Astrocyte (in vitro differentiated cells and primary cell): ENCODE results near the gene ZMYM4. TPM values are rescaled to one million over a fixed set of nuclear protein-coding genes. Genes with fewer than 3 reads are reported as not detected.

Source experiments
- DNase-seq: peaks from one replicate; pipeline ENCODE4 v3.0.0-alpha.2; 2010; ENCODE audit warnings: low read depth
- FAIRE-seq: peaks from 2 replicates; lab custom pipeline; 2011; peaks lifted over from hg19 to GRCh38; lab: Jason Lieb, UNC
- H2AFZ ChIP-seq: 2 replicates; pipeline ENCODE4 v1.6.0; 2012; ENCODE audit warnings: low read depth, low read length, inconsistent platforms
- H3K27ac ChIP-seq: 2 replicates; pipeline ENCODE4 v1.5.1; 2011; ENCODE audit warnings: low read depth, low read length, inconsistent platforms
- H3K27me3 ChIP-seq: 2 replicates; pipeline ENCODE4 v1.6.0; 2011; ENCODE audit warnings: low read length, inconsistent platforms; ENCODE audit not compliant: insufficient read depth
- H3K36me3 ChIP-seq: 2 replicates; pipeline ENCODE4 v1.5.1; 2011; ENCODE audit warnings: low read length, inconsistent platforms; ENCODE audit not compliant: insufficient read depth
- H3K4me1 ChIP-seq: 2 replicates; pipeline ENCODE4 v1.5.1; 2011; ENCODE audit warnings: low read length, inconsistent platforms; ENCODE audit not compliant: insufficient read depth
- H3K4me2 ChIP-seq: 2 replicates; pipeline ENCODE4 v1.6.0; 2012; ENCODE audit warnings: low read length, inconsistent platforms
- H3K4me3 ChIP-seq: 2 replicates; pipeline ENCODE4 v1.5.1; 2011; ENCODE audit warnings: low read depth, mild to moderate bottlenecking, low read length, inconsistent platforms; ENCODE audit not compliant: insufficient read depth
- H3K79me2 ChIP-seq: 2 replicates; pipeline ENCODE4 v1.6.0; 2012; ENCODE audit warnings: mild to moderate bottlenecking, low read length, inconsistent platforms; ENCODE audit not compliant: insufficient read depth
- H3K9ac ChIP-seq: 2 replicates; pipeline ENCODE4 v1.6.0; 2012; ENCODE audit warnings: mild to moderate bottlenecking, low read length, inconsistent platforms
- H3K9me3 ChIP-seq: 2 replicates; pipeline ENCODE4 v1.5.1; 2012; ENCODE audit warnings: low read depth, mild to moderate bottlenecking, low read length, inconsistent platforms; ENCODE audit not compliant: insufficient read depth
- H4K20me1 ChIP-seq: 2 replicates; pipeline ENCODE4 v1.6.0; 2012; ENCODE audit warnings: low read length, inconsistent platforms; ENCODE audit not compliant: insufficient read depth
- H3K27ac Mint-ChIP-seq: one replicate; pipeline ENCODE4 v1.8.0; 2021; ENCODE audit warnings: mild to moderate bottlenecking, mixed read lengths; ENCODE audit not compliant: unreplicated experiment
- H3K27me3 Mint-ChIP-seq: one replicate; pipeline ENCODE4 v1.8.0; 2021; ENCODE audit warnings: low read depth, mixed read lengths; ENCODE audit not compliant: unreplicated experiment
- H3K36me3 Mint-ChIP-seq: one replicate; pipeline ENCODE4 v1.8.0; 2021; ENCODE audit warnings: low read depth, mixed read lengths; ENCODE audit not compliant: unreplicated experiment
- H3K4me1 Mint-ChIP-seq: one replicate; pipeline ENCODE4 v1.8.0; 2021; ENCODE audit warnings: low read depth, mixed read lengths; ENCODE audit not compliant: unreplicated experiment
- H3K4me3 Mint-ChIP-seq: one replicate; pipeline ENCODE4 v1.8.0; 2021; ENCODE audit warnings: mild to moderate bottlenecking, moderate library complexity, mixed read lengths; ENCODE audit not compliant: unreplicated experiment
- H3K9me3 Mint-ChIP-seq: one replicate; pipeline ENCODE4 v1.8.0; 2021; ENCODE audit warnings: mild to moderate bottlenecking, mixed read lengths; ENCODE audit not compliant: unreplicated experiment
- EZH2 ChIP-seq: IDR thresholded peaks from 2 replicates; pipeline ENCODE4 v1.6.1; 2012; ENCODE audit warnings: mild to moderate bottlenecking, low read length, inconsistent platforms; ENCODE audit not compliant: insufficient read depth
- total RNA-seq: library from RNA; stranded (reverse); gene quantifications from 2 replicates; pipeline ENCODE4 v1.2.1, GENCODE V29; 2021
- TF ChIP-seq, protein P1 (sequence below): IDR thresholded peaks from 2 replicates; pipeline ENCODE4 v1.5.1; 2011; ENCODE audit warnings: low read depth, mild to moderate bottlenecking, inconsistent platforms, low read length, moderate library complexity; ENCODE audit not compliant: insufficient read depth

Gene ZMYM4
- total RNA-seq, 1 donor from 2014 or later: 65.5 TPM

DNA sequence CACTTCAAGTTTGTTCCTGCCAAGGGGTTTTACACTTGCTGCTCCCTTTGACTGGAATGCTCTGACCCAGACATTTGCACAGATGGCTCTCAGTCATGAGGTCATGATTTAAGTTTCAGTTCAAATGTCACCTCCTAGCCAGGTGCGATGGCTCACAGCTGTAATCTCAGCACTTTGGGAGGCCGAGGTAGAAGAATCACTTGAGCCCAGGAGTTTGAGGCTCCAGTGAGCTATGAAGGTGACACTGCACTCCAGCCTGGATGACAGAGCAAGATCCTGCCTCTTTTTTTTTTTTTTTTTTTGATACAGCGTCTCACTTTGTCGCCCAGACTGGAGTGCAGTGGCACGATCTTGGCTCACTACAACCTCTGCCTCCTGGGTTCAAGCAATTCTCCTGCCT is 4.5 kb upstream of the ZMYM4 start:
- Histone ChIP-seq H3K36me3 (no peaks in the 10 kb centered on the region), H2AFZ (no peak overlapping the region), H3K9me3 (no peaks in the 10 kb centered on the region), H3K4me2 (no peak overlapping the region), H3K27ac (no peak overlapping the region), H3K79me2 (peaks cover 4% of the 10 kb centered on the region), H3K4me3 (no peak overlapping the region), H3K27me3 (no peaks in the 10 kb centered on the region), H3K4me1 (peaks cover 3% of the 10 kb centered on the region), H4K20me1 (no peaks in the 10 kb centered on the region), H3K9ac (no peak overlapping the region)
- FAIRE-seq (no peak), DNase-seq (no peak)
- Mint-ChIP-seq H3K27ac (no peak overlapping the region), H3K27me3 (no peaks in the 10 kb centered on the region), H3K36me3 (no peaks in the 10 kb centered on the region), H3K4me3 (no peak overlapping the region), H3K9me3 (no peaks in the 10 kb centered on the region), H3K4me1 (peaks cover 11% of the 10 kb centered on the region)
- TF ChIP-seq, protein P1, sequence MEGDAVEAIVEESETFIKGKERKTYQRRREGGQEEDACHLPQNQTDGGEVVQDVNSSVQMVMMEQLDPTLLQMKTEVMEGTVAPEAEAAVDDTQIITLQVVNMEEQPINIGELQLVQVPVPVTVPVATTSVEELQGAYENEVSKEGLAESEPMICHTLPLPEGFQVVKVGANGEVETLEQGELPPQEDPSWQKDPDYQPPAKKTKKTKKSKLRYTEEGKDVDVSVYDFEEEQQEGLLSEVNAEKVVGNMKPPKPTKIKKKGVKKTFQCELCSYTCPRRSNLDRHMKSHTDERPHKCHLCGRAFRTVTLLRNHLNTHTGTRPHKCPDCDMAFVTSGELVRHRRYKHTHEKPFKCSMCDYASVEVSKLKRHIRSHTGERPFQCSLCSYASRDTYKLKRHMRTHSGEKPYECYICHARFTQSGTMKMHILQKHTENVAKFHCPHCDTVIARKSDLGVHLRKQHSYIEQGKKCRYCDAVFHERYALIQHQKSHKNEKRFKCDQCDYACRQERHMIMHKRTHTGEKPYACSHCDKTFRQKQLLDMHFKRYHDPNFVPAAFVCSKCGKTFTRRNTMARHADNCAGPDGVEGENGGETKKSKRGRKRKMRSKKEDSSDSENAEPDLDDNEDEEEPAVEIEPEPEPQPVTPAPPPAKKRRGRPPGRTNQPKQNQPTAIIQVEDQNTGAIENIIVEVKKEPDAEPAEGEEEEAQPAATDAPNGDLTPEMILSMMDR: no peak
- TF ChIP-seq EZH2: no peak

DNA sequence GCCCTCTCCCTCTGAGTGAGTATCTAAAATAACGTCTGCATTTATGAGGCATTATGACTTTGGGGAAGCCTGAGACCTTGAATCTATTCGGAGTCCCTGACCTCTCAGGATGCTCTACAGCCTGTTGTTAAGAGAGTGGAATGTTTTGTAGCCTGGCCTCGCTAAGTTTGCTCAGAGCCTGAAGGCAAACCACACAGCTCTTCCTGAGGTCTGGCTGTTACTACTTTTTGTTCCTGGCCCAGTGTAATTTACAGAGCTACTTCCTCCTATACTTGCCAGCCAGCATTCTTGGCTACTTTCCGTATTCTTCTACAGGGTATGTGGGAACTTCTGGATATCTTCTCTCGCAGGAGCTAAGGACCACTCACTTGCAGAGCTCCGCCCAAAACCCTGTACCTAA is 3.6 kb upstream of the ZMYM4 start:
- Histone ChIP-seq H3K27ac (no peak overlapping the region), H3K4me2 (no peak overlapping the region), H3K4me3 (no peak overlapping the region), H2AFZ (peak overlapping the region; percentile 62), H3K79me2 (peaks cover 12% of the 10 kb centered on the region), H3K27me3 (no peaks in the 10 kb centered on the region), H3K9ac (no peak overlapping the region), H3K9me3 (no peaks in the 10 kb centered on the region), H3K4me1 (peaks cover 3% of the 10 kb centered on the region), H4K20me1 (peaks cover 5% of the 10 kb centered on the region), H3K36me3 (no peaks in the 10 kb centered on the region)
- Mint-ChIP-seq H3K27ac (peak overlapping the region; percentile 75), H3K4me3 (no peak overlapping the region), H3K4me1 (peaks cover 11% of the 10 kb centered on the region), H3K36me3 (no peaks in the 10 kb centered on the region), H3K27me3 (no peaks in the 10 kb centered on the region), H3K9me3 (no peaks in the 10 kb centered on the region)
- DNase-seq (peak; percentile 54), FAIRE-seq (no peak)
- no peak for TF ChIP-seq EZH2
- TF ChIP-seq, protein P1: no peak

DNA sequence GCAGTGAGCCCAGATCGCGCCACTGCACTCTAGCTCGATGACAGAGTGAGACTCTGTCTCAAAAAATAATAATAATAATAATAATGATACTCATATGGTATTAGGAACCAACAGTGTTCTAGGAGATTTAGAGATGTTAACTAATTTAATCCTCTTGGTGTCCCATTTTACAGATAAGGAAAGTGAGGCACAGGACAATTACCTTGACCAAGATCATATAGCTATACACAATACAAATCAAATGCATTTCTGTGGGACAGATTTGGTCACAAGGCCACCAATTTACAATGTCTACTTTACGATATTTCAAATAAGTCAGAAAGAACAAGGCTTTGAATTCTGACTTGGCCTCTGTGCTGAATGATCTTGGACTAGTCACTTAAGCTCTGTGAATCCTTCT is 2.2 kb upstream of the ZMYM4 start:
- Histone ChIP-seq H4K20me1 (peaks cover 6% of the 10 kb centered on the region), H3K4me2 (no peak overlapping the region), H3K27me3 (no peaks in the 10 kb centered on the region), H3K4me3 (no peak overlapping the region), H3K9ac (no peak overlapping the region), H3K79me2 (peaks cover 27% of the 10 kb centered on the region), H3K27ac (no peak overlapping the region), H3K4me1 (peaks cover 3% of the 10 kb centered on the region), H3K36me3 (no peaks in the 10 kb centered on the region), H3K9me3 (no peaks in the 10 kb centered on the region), H2AFZ (no peak overlapping the region)
- DNase-seq (no peak), FAIRE-seq (no peak)
- no peak overlapping the region for H3K4me3 Mint-ChIP-seq
- no peak overlapping the region for H3K27ac Mint-ChIP-seq
- H3K4me1 Mint-ChIP-seq: peaks cover 11% of the 10 kb centered on the region
- H3K36me3 Mint-ChIP-seq: peaks cover 3% of the 10 kb centered on the region
- no peaks in the 10 kb centered on the region for H3K27me3 Mint-ChIP-seq
- no peaks in the 10 kb centered on the region for H3K9me3 Mint-ChIP-seq
- TF ChIP-seq, protein P1: no peak
- no peak for TF ChIP-seq EZH2
